ENCODE data around the gene FCRLA.

FCRLA gene

DNA sequence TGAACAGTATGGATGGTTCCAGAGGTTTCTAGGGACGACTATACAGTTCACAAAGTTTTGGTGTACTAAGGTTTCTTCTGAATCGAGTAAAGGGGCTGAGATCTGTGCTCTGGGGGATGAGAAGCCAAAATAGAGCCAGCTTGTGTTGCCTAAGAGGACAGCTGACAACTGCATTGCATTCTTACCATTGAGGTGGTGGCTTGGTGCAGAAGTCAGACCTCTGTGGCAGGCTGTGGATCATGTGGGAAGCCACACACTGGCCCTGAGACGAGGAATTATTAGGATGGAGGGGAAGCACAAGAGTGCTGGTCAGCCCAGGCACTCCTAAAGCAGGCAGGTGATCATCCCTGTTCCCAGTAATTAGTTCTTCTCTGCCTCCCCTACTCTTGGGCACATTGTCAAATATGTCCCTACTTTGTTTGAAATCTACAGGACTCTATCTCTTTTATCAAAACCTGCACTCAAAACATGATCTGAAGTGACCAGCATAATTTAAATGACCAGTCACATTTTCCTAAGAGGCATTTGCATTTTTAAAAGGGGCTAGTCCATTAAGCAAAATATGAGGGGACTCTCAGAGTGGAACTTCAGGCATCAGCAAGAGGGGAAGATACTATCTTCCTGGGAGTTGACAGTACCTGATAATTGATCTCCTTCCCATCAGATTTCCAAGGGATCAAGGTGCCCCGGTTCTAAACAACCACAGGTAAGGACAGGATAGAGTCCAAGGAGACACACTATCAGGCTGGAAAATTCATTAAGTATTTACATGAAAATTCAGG, 14.1 kb downstream of the FCRLA start, which contains the start of gene FCRLB:
Gene FCRLB, plus strand, starts transcription at position 589 of the 782 bp plus-strand sequence. CDS start 1,129 bp downstream, outside the sequence.
- H3K36me3 ChIP-seq (ENCODE audit: insufficient read depth, low read length): no peaks in the 10 kb centered on the region
- H3K9ac ChIP-seq (ENCODE audit: low read depth, low read length, poor library complexity, severe bottlenecking): no peak within 1 kb of the TSS
- H4K20me1 ChIP-seq (ENCODE audit: insufficient read depth, low read length, poor library complexity, severe bottlenecking): no peaks in the 10 kb centered on the region
- H2AFZ ChIP-seq (ENCODE audit: low read length): no peak within 1 kb of the TSS
- no peaks in the 10 kb centered on the region for H3F3A ChIP-seq (ENCODE audit: low read depth)
- no peaks in the 10 kb centered on the region for H3K9me2 ChIP-seq (replicated peaks; ENCODE audit: low read depth, low read length)
- no peak within 1 kb of the TSS for H3K4me3 ChIP-seq (ENCODE audit: low read length, poor library complexity, severe bottlenecking)
- TF ChIP-seq EZH2phosphoT487 (IDR thresholded peaks at IDR 0.05; ENCODE audit: borderline replicate concordance) (no peak), CTCF (conservative IDR thresholded peaks at IDR 0.05; ENCODE audit: low read length) (no peak)
- no peaks in the 10 kb centered on the region for H3K27me3 ChIP-seq (ENCODE audit: insufficient read depth, low read length, poor library complexity, severe bottlenecking)
- H3K4me1 ChIP-seq (ENCODE audit: insufficient read depth, low read length, poor library complexity, severe bottlenecking): peaks cover 11% of the 10 kb centered on the region
- H3K9me3 ChIP-seq (ENCODE audit: insufficient read depth, low read depth, low read length): no peaks in the 10 kb centered on the region
- no peaks in the 10 kb centered on the region for H3K79me2 ChIP-seq (ENCODE audit: insufficient read depth, low read length)
- H3K4me2 ChIP-seq (ENCODE audit: low read depth, low read length, poor library complexity, severe bottlenecking): no peak within 1 kb of the TSS

DNA sequence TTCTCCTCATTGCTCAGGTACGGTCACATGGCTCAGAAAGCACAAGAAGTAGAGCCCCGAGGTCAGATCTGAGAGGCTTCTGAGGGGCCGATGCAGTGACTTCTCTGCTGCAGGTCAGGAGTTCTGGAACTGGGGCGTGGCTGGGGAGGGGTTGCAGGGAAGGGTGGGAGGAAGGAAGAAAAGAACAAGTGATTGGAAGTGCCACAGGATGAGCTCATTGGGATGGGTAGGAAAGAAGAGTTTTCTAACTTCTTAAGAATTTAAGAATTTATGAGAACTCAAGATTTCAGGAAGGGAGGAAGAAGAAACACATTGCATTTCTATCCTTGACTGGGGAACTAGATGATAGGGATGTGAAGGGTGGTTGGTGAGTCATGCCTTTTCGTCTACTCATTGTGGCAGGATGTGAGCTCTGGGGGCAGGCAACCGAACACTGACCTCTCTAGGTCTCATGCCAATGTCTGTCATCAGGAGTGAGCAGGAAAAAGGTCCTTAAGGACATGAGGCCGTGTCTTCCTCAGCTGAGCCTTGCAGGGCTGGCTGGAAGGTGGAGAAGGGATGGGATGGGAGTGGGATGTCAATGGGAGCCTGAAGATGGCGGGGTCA, 14.8 kb downstream of the FCRLA start:
- no peak overlapping the region for H3K9ac ChIP-seq (ENCODE audit: low read depth, low read length, poor library complexity, severe bottlenecking)
- H3K79me2 ChIP-seq (ENCODE audit: insufficient read depth, low read length): no peaks in the 10 kb centered on the region
- H3K4me2 ChIP-seq (ENCODE audit: low read depth, low read length, poor library complexity, severe bottlenecking): no peak overlapping the region
- no peak overlapping the region for H3K4me3 ChIP-seq (ENCODE audit: low read length, poor library complexity, severe bottlenecking)
- H3K9me3 ChIP-seq (ENCODE audit: insufficient read depth, low read depth, low read length): no peaks in the 10 kb centered on the region
- no peaks in the 10 kb centered on the region for H3K27me3 ChIP-seq (ENCODE audit: insufficient read depth, low read length, poor library complexity, severe bottlenecking)
- no peaks in the 10 kb centered on the region for H3K36me3 ChIP-seq (ENCODE audit: insufficient read depth, low read length)
- no peaks in the 10 kb centered on the region for H4K20me1 ChIP-seq (ENCODE audit: insufficient read depth, low read length, poor library complexity, severe bottlenecking)
- H3K9me2 ChIP-seq (replicated peaks; ENCODE audit: low read depth, low read length): no peaks in the 10 kb centered on the region
- no peaks in the 10 kb centered on the region for H3F3A ChIP-seq (ENCODE audit: low read depth)
- H3K4me1 ChIP-seq (ENCODE audit: insufficient read depth, low read length, poor library complexity, severe bottlenecking): peaks cover 11% of the 10 kb centered on the region
- TF ChIP-seq CTCF (conservative IDR thresholded peaks at IDR 0.05; ENCODE audit: low read length) (no peak), EZH2phosphoT487 (IDR thresholded peaks at IDR 0.05; ENCODE audit: borderline replicate concordance) (no peak)
- no peak overlapping the region for H2AFZ ChIP-seq (ENCODE audit: low read length)

DNA sequence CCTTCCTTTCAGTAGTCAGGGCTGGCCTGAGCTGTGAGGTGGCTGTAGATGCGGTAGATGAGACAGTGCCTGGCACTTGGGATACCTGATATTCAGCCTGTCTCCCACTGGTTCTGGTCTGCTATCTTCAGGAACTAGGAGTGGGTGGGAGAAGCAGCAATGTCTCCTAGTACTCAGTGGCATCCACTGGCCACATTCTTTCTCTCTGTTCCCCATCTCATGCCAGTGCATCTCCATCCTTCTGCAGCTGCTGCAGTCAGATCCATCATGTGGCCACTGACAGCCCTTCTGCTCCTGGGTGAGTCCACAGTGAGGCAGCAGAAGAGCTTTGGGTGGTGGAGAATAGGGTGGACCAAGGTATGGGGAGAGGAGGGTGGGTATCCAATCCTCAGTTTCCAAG, 15.4 kb downstream of the FCRLA start:
- no peak overlapping the region for H3K9ac ChIP-seq (ENCODE audit: low read depth, low read length, poor library complexity, severe bottlenecking)

More for the DNA sequence above, 15.4 kb downstream of the FCRLA start:
- Histone ChIP-seq H4K20me1 (ENCODE audit: insufficient read depth, low read length, poor library complexity, severe bottlenecking) (no peaks in the 10 kb centered on the region), H2AFZ (ENCODE audit: low read length) (no peak overlapping the region), H3K36me3 (ENCODE audit: insufficient read depth, low read length) (no peaks in the 10 kb centered on the region), H3K4me1 (ENCODE audit: insufficient read depth, low read length, poor library complexity, severe bottlenecking) (peaks cover 11% of the 10 kb centered on the region), H3K79me2 (ENCODE audit: insufficient read depth, low read length) (no peaks in the 10 kb centered on the region), H3K27me3 (ENCODE audit: insufficient read depth, low read length, poor library complexity, severe bottlenecking) (no peaks in the 10 kb centered on the region), H3K4me3 (ENCODE audit: low read length, poor library complexity, severe bottlenecking) (no peak overlapping the region), H3K4me2 (ENCODE audit: low read depth, low read length, poor library complexity, severe bottlenecking) (no peak overlapping the region), H3K9me2 (replicated peaks; ENCODE audit: low read depth, low read length) (no peaks in the 10 kb centered on the region), H3K9me3 (ENCODE audit: insufficient read depth, low read depth, low read length) (no peaks in the 10 kb centered on the region), H3F3A (ENCODE audit: low read depth) (0 out of 2 replicates have a peak, but pooled peaks cover 4% of the 10 kb centered on the region)
- TF ChIP-seq CTCF (conservative IDR thresholded peaks at IDR 0.05; ENCODE audit: low read length) (no peak), EZH2phosphoT487 (IDR thresholded peaks at IDR 0.05; ENCODE audit: borderline replicate concordance) (no peak)

Measured in Loucy (cell line).